KBM-7 (cell line): ENCODE results near the gene NELL1.

Experiments
- DNase-seq: peaks from one replicate; pipeline ENCODE4 v3.0.0-alpha.2; 2015
- in situ Hi-C: fragments of 300-500 bp; cut with MboI; formaldehyde crosslinking; loops from 2 replicates; pipeline ENCODE4 v1.14.3; 2020; ENCODE audit warnings: low sequenced_read_pairs, low pct_unique_long_range_greater_than_20kb, mixed read lengths

The NELL1 gene

GRCh38 chr11:21553795-21554194 is 884.4 kb downstream of the NELL1 start:
- in situ Hi-C loops: no loop called here
- DNase-seq: no peak

GRCh38 chr11:21554284-21554683 is 884.9 kb downstream of the NELL1 start:
- DNase-seq: no peak
- in situ Hi-C loops: no loop called here

DNA sequence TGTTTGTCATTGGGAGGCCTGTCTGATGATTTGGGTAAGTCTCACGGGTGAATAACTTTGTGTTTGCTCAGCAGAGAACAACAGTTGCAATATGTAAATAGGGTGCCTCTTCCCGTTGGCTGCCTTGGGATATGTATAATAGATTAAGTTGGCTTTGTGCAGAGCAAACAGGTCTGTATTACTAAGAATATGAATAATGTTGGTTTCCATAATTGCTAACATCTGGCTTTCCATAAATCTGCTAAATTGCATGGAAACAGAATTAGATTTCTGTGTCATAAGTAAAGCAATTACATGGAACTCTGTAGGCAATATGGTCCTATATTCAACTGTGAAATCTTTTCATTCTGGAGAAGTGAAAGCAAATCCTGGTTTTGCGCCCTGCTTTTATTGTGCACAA is 887.5 kb downstream of the NELL1 start:
- no peak for DNase-seq
- in situ Hi-C loops: no loop called here

DNA sequence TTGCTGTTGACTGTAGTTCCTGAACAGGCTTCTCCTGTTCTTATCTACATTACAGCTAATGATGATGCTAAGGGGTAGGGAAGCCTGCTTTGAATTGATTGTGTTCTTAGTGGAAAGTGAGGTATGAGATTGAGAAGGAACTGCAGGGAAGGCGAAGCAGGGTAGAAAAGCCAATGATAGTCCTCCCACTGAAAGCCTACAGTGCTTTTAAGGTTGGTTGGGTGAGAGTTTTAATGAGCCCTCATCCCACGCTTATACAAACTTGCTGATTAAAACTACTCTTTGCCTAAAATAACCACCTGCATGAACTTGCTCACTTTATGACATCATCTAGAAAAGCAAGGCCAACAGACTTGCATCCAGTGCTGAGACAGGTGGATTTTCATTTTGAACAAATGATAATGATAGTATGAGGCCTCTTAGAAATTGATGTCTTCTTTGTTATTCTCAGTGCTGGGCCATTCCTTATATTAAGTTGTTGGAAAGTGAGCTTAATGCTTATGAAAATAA is 891.1 kb downstream of the NELL1 start:
- in situ Hi-C loops: no loop called here
- DNase-seq: no peak

DNA sequence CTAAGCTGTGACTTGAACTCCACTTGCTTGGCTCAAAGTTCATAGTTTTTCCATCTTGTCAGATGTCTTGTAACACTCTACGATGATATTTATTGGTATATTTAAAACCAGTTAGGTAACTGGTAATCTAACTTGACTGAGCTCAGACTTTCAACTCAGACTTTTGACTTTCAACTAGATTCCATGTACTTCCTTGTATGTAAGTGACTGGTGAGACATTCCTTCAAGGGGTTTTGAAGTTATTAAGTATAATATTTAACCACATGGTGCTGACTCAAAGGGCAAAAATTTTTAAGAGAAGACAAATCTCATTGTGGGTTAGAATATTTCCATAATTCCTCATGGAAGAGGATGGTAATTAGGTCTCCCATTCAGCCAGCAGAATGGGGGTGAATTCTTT is 892.2 kb downstream of the NELL1 start:
- no peak for DNase-seq
- in situ Hi-C loops: no loop called here

GRCh38 chr11:21564095-21564494 is 894.7 kb downstream of the NELL1 start:
- DNase-seq: no peak
- in situ Hi-C loops: no loop called here

- in situ Hi-C loops: no loop called here
- no peak for DNase-seq
These were observed 895.7 kb downstream of the NELL1 start for GRCh38 chr11:21564833-21565682.

DNA sequence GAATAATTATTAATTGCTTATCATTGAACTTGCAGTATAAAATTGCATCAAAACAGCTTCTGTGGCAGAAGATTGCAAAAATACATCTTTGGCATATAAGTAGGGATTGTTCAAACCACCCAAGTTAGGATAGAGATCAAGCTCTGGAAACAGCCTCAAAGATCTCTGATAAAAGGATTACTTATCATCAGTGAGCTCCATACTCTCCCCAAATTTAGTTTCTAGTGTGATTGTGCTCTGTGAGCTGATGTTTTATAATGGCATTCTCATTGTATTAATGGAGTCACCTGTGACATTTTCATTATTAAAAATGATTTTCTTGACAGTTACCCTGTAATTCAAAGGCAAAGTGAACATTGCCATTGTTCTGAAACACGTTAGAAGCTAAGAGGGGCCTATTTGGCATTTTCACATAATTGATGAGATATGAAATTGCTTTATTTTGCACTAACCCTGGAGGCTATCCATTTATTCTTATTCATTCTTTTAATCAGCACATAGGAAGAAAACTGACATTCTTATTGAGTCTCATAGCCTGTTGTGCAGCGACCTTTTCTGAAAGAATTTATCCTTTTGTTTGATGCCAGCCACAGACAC is 897.2 kb downstream of the NELL1 start:
- in situ Hi-C loops: no loop called here

GRCh38 chr11:21567645-21568290 is 898.4 kb downstream of the NELL1 start:
- in situ Hi-C loops: no loop called here
- no peak for DNase-seq

More for the DNA sequence above, 897.2 kb downstream of the NELL1 start:
- DNase-seq: no peak

GRCh38 chr11:21572210-21572609 is 902.8 kb downstream of the NELL1 start:
- in situ Hi-C loops: no loop called here
- DNase-seq: no peak

DNA sequence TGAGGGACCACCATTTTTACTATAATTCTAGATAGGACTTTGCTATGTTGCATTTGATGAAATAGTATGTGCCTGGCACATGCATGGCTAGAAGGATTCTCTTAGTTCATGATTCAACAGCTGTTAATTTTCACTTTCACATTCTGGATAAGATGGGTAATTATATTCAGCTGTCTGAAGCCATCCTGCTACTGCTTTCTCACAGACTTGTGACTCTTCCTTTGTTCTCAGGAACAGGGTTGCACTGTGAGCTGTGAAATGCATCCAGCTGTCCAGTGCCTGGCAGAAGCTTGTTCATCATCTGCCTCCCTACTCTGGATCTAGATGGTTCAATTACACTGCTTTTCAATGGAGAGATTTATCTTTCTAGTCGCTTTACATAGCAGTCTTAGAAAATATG is 913.4 kb downstream of the NELL1 start:
- in situ Hi-C loops: no loop called here
- DNase-seq: no peak

DNA sequence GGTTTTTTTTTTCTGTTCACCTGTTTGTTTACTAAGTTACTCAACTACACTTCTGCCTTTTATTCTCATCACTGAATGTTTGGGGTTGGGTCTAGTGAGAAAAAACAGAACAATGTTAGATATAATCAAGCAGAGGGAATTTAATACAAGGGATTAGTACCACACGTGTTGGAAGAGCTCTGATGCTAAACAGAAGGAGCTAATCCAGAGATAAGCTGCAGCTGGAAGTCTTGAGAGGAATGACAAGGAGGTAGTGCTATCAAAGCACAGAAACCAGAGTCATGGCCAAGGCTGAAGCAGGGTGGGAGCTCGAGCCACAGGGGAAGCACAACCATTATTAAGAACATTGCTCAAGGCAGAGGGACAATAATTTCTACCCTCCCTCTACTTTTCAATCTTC is 919.4 kb downstream of the NELL1 start:
- DNase-seq: no peak
- in situ Hi-C loops: no loop called here

GRCh38 chr11:21602699-21603098 is 933.3 kb downstream of the NELL1 start:
- no peak for DNase-seq
- in situ Hi-C loops: no loop called here

DNA sequence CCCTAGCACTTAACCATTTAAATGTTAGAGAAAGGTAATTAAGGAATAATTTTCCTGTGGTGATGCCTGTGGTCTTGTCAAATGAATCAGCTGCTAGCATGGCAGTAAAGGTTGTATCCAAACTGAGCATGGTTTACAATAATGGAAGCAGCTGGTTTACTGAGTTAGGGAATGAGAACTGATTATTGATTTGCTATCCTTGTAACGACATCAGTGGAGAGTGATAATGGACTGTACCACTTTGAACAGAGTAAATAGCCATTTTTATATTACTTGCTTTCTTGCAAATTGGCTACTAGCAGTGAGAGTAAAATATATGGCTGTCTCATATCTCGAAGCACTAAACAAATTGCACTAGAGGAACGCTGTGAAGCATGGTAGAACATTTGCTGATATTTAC is 934.5 kb downstream of the NELL1 start:
- no peak for DNase-seq
- in situ Hi-C loops: no loop called here

DNA sequence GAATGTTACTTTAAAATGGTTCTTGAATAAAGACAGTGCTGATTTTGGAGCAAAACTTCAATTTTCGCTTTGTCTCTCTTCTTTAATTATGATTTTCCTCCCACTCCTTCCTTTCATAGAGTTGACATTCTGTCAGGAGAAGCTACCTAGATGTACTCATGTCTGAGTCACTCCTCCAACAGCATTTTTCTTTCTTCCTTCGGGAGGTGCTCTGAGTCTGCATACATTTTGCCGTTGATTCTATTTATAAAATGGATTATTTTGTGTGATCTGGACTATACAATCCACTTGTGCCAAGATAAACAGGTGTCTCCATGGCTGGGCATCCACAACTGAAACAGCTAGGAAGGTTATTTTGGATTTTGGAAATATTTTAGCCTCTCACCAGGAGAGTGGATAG is 935.2 kb downstream of the NELL1 start:
- DNase-seq: no peak
- in situ Hi-C loops: no loop called here

DNA sequence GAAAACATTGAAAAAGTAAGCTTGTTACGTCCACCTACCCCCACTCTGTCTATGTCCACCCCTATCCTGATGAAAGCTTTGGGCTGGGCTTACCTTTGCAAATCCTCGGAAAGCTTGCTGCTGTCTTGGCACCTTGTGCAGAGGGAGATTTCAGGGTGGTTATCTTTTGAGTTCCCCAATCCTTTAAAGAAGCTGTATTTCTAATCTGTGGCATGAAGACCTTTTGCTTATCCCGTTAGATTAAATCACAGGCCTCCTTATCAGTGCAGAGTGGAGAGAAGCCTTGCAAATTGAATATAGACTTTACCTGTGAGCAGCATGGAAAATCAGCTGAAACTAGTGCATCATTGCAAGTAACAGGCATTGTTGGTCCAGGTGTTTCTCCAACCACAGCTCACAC is 942.9 kb downstream of the NELL1 start:
- in situ Hi-C loops: no loop called here
- DNase-seq: no peak

DNA sequence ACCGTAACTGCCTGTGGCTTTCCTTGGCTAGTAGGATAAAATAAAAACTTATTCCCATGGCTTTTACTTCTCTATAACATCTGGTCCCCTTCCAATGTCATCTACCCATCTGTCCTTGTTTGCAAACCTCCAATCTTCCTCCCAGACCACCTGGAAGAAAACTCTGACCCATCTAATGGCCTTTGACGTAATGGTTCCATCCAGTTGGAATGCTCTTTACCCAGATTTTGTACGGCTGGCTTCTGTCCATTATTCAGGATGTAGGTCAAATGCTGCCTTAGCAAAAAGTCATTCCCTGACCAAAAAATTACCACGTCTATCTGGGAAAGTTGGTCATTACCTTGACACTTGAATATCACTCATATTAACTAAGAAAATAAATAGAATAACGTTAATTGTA is 945.6 kb downstream of the NELL1 start:
- in situ Hi-C loops: no loop called here
- DNase-seq: no peak

- in situ Hi-C loops: no loop called here
- no peak for DNase-seq
These were observed 946.6 kb downstream of the NELL1 start for GRCh38 chr11:21615955-21616371.

DNA sequence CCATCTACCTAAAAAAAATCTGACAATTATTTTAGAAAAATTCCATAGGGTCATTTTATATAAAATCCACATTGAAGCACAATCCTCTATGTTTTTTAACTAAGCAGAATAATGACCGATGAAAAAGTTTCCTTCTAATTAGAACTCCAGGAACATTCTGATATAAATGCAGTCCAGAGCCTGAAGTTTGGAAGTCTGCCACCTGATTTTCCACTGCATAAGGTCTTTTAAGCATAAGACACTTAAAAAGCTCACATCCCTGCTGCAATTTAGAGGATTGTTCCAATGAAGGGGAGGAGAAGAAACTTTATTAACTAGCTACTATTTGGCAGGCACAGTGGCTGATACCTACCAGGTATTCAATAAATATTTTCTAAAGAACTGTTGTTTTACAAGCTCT is 953.2 kb downstream of the NELL1 start:
- in situ Hi-C loops: no loop called here
- DNase-seq: no peak

- in situ Hi-C loops: no loop called here
- DNase-seq: no peak
These were observed 953.6 kb downstream of the NELL1 start for GRCh38 chr11:21622995-21623394.
